Activated CD4-positive, alpha-beta T cell treated with anti-CD3 and anti-CD28 coated beads, Interleukin-2, Interleukin-4, amounts not matched to agents 100 ng/mL and 50 ng/mL, durations not matched to agents 16 hours and 8 hours (primary cell): Measurements from ENCODE around the gene DGKI.
A peak's percentile ranks its signal among the peaks of the same experiment; 100 is the strongest.

Source experiments
- DNase-seq: peaks from one replicate; pipeline ENCODE4 v3.0.0-alpha.2; 2020; ENCODE audit warnings: low spot score

The DGKI gene

DNA sequence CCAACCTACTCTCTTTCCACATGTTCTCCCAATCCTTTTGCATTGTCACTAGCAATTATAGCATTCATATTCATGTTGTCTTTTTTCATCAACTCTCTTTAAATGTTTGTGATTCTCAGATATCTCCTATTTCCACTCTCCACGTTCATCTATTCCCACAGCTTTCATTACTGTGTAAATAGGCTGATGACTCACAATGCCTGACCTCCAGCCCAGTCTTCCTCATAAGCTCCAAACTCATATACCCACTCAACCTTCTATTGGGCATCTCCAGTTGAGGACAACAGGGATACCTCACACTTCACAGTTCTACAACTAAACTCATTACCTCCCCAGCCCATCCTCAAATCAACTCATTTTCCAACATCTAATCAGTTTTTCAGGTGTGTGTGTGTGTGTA lies 194.1 kb downstream of the DGKI start:
- DNase-seq: no peak

DNA sequence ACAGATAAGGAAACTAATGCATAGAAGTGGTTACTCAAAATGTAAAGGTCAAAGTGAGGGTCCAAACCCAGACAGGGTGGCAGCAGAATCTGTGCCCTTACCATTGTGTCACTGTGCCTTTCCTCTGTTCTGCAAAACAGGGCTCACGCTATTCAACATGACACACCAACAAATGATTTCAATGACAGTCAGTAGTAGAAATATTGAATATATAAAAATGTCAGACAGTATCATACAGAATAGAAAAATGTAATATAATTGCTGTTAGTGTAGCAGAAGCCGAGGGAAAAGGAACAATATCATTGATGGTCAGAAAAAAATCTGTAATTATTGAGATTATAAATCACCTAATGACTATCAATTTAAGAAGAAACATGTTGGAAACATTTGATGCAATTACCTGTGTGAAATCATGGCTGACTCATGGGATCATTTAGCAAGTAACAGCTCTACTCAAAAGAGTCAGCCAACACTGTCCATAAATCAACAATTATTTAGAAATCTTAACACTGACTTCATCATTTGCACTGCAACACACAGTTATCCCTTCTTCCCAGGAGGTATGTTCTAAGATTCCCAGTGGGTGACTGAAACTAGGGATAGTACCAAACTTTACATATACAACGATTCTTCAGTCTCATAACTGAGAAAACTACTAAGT lies 198.7 kb downstream of the DGKI start:
- DNase-seq: no peak

DNA sequence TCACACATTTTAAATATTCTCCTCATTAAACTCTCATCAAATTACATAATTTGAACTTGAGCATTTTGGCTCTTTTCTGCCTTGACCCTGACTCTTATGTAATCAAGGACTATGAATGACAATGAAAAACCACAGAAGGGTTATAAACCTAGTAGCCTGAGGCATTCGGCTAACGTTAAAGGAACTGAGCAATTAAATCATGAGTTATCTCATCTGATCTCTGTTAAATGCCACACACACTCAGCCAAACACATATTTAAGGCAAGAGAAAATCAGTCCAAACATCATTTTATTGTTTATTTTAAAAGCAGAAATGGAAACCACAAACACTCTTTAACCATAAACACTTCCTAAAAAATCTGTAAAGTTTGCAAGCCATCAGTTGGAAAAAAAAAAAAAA lies 204.3 kb downstream of the DGKI start:
- DNase-seq: no peak

DNA sequence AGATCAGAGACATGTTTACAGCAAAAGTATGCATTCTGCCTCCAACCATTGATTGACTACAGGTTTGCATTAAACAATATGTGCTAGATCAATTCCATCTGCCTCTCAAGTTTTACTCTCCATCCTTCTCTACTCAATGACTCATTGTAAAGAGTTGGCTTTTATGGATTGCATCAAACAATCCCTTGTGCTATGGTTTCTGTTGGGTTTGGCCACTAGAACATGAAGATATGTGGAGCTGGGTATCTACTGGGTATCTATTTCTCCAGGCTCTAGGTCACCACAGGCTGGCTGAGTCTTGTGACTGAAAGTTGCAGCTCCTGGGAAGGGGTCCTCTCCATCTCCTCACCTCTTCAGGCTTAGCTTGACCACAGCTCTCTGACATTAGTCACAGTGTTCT lies 204.7 kb downstream of the DGKI start:
- no peak for DNase-seq

DNA sequence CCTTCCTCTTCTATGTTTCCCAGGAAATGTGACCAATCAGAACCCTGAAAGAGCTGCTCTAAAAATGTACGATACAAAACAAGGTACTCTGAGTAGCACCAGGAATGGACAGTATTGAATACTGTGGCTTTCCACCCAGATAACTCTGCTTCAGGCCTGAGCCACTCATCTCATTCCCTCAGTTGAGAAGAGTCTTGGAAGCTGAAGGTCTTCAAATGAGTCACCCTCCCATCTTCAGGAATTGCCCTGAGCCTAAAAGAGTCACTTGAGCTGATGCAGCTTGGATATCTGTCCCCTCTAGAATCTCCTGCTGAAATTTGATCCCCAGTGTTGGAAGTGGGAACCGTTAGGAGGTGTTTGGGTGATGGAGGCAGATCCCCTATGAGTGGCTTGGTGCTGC lies 210.4 kb downstream of the DGKI start:
- DNase-seq: no peak

DNA sequence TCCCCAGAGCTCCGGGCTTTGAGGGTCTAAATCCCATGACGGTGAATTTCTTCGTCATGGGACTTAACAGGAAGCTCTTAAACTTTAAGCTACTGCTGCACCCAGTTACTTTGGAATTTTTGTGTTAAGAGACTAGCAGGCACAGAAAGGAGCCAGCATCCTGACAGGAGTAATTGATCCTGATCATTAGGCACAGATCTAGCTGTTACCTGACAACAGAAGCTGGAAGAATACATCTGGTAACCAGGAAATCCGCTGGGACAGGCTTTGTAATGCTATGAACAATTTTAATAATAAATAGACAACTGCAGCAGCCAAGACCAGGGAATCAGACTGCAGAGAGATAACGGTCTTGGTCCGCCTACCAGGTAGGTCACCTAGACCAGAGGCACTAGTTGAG lies 210.9 kb downstream of the DGKI start:
- DNase-seq: no peak

DNA sequence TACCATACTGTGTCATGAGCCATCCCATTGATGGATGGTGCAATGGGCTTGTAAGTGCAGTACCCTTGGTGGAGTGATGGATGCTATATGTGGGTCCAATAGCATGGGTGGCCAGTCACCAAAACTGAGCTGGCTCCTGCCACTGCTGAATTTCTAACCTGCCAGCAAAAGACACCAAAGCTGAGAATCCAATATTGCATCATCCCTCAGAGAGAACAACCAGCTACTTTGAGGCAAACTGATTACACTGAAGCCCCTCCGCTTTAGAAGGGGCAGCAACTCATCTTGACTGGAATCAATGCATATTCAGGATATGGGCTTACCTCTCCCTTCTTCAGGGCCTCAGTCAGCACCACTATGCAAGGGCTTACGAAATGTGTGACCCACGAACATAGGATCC lies 211.6 kb downstream of the DGKI start:
- no peak for DNase-seq

DNA sequence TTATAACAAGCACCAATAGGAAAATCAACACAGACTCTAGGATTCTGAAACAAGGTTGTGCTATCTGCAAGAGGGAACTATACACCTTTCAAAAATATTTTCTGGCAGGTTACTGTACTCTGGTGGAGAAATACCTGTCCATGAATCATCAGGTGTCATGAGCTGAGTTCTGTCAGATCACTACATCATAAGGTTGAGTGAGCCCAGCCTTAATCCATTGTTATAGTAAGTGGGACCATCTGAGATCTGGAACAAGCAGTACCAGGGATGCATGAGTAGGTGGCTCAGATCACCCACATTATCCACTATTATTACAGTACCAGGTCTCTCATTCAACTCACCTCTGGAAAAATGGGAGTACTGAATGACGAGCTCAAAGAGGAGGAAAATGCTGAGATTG lies 212.4 kb downstream of the DGKI start:
- no peak for DNase-seq

DNA sequence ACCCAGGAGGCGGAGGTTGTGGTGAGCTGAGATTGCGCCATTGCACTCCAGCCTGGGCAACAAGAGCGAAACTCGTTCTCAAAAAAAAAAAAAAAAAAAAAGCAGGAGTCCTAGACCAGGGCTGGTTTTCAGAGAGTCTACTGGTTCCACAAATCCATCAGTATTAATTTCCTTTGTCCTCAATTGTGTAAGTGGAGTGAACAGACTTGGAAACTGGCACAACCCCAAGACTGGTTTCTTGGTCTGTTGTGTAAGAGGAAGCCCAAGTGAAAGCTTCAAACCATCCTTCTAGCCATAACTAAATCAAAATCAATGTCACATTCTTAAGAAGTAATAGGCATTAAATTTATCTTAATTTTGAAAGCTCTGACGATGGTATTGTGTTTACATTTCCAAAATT lies 213.6 kb downstream of the DGKI start:
- DNase-seq: no peak

DNA sequence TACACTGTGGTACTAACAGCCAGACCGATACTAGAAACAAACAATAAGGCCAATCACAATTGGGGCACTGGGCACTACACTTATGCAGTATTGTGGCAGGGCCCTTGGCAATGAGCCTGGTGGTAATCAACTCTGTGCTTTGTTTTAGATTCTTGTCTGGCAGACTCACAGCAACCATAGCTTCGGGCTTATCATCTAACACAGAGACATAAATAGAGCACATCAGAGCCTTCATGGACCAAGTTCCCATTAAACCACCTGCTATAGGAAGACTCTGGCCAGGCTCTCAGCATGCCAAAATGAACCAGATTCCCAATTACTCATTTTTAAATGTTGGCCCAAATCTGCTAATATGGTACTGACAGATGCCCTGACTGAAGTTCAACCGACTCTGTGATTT lies 218.6 kb downstream of the DGKI start:
- no peak for DNase-seq

DNA sequence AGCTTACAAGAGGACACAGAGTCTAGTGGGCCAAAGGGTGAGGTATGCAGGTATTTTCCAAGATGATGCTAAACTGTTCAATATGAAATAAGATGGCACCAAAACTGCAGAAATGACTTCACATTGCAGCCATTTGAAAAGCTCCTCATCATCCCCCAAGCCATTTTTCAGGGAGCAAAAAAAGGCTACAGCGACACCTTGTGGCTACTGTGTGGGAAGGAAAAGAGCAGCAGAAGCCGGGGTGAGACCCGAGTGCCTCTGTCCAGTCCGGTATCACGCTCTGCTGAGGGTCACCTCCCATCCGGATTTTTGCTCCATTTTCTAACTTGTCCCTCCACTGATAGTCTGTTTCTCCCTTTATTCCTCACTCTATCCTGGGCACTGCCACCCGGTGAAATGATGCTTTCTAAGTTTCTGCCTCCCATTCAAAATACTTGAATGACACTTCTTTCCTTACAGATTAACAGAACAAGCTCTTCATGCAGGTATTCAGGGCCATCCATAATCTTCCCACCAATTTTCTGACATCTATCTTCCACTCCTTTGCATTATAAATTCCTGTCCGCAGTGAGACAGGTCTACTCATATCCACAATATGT lies 220.2 kb downstream of the DGKI start:
- DNase-seq: peak; percentile 66

DNA sequence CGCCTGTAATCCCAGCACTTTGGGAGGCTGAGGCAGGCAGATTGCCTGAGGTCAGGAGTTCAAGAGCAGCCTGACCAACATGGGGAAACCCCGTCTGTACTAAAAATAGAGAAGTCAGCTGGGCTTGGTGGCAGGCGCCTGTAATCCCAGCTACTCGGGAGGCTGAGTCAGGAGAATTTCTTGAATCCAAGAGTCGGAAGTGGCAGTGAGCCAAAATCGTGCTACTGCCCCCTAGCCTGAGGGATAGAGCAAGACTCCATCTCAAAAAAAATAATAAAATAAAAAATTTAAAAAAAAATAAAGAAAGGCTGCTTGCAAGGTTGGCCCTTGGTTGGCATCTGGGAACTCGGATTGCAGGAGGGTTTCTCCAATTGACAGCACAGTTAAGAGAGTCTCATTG lies 221.6 kb downstream of the DGKI start:
- DNase-seq: no peak

DNA sequence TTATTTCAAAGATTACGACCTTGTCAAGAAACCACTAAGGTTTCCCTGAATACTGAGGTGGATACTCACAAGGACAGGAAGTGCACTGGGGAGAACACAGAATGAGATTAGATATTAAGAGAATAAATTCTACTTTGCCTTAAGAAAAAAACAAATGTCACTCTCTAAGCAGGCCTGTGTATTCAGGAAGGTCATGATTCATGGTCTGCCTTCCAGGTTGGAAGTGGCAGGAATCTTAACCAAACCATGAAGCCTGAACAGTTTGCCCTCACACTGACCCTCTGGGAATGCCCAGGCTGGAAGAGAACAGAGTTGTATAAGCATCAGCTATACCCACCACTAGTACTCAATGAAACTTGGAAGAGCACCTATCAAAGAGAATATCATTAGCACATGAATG lies 227.6 kb downstream of the DGKI start:
- DNase-seq: no peak

DNA sequence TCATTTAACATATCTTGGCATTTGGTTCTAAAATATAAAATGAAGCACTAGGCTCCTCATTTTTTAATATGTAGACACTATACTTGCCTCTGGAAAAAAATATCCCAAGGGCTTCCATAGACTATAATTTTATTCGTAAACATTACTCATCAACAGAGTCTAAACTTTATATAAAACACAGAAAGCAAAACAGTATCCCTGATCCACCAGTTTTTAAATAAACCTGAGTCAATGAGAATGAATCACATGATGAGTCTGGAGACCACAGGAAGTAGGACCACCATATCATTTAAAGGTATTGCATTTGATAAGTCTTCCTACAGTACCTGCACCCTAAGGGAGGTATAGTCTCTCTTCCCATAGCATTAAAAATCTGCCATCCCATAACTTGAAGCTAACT lies 228.0 kb downstream of the DGKI start:
- DNase-seq: no peak

DNA sequence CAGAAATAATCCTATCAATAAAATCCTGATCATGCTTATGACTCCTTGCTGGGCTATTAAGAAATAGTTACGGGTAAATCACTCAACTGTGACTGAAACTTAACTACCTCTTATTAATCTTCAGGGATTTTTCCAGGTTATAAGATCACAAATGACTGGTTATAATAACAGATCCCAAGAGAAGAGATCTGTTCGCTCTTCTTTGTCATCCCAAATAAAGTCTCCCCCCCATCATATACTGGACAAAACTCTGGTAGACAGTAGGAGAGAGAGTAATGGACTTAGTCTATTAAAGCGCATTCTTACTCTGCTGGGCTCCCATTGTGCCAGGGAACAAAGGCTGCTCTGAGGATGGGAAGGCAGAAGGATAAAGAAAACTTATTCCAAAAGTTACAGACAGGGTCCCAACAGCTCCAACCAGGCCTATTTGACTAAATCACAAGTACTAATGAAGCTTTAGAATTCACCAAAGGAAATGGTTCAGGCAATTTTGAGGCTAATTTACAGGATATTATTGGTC lies 233.7 kb downstream of the DGKI start:
- no peak for DNase-seq

DNA sequence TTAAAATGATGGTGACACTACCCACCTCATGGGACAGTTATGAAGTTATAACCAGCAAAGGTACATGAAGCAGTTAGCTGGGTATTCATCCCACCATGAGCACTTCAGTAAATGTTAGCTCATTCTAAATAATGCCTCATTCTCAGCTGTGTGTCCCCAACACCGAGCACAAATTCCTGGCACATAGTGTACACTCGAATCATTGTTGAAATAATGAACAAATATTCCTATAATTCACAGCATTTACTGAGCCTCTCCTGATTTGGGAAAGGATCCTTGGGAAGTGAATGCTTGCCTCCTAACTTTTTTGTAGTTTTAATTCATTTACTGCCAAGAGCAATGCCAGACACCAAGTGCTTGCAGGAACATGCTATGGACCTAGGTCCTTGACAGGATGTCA lies 235.2 kb downstream of the DGKI start:
- DNase-seq: no peak

DNA sequence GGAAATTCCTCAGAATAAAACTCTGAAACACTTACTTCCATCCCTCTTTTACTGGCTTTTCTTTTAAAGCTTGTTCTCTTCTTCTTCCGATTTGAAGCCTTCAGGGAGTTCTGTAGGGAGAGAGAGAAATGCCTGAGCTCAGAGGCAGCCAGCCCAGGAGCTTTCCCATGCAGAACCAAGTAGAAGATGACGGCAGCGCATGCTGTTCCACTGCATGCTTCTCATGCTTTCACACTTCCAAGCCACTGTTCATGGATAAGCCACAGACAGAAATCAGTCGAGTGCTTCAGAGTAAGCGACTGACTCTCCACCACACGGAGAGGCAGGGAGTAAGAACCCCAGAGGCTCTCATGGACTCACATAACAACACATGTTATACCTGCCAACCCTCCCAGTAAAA lies 237.3 kb downstream of the DGKI start:
- DNase-seq: no peak

DNA sequence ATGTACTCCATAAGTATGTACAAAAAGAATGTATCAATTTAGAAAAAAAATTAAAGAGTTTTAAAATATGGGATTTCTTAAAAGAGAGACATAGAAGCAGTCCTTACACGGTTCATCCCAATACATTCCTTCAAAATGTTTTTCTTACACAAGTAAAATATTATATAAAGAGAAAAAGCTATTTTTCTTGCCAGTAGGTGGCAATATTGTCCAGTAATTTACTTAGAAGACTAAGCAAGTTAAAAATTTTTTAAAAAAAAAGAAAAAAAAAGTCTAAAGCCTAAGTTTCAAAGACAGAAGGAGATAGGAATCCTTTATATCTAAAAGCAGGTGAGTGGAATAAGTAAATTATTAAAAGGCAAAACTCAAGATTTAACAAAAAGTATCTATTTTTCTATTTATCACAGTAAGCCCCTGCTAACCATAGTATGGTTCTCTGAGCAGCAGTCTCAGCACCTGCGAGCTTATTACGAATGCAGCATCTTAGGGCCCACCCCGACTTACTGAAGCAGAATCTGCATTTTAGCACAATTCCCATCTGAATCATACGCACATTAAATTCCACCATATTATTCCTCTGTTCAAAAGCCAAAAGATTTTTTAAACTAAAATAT lies 240.6 kb downstream of the DGKI start:
- DNase-seq: peak; percentile 28

DNA sequence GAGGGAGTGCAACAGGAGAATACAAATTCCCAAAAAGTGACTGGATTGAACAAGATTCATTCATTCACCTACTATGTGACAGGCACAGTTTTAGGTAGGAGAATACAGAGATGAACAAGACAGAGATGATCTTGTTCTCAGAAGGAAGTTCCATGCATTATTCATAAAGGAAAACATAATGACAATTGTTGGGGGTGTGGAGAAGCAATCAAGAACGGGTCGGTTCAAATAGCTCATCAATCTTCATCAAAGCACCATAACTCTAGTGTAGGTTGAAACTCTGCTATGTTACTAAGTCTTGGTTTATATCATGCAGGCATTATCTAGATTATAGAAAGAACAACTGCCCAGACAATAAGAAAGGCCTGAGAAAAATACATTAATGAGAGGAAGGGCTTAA lies 243.7 kb downstream of the DGKI start:
- no peak for DNase-seq

DNA sequence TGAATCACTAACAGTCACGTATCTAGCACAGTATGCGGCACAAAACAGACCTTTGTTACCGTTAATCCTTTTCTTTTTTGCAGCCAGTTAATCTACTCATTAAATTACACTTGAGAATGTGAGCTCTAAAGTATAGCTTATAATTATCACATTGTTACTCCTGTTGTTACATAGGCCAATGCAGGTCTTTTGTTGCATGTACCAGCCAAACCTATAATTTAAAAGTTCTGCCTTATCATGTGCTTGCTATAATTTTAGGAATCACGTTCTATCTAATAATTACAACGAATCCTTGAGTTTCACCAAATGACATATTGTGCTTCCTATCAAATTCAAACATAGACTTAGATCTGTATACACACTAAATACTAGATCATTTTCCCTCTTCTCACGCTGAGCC lies 245.1 kb downstream of the DGKI start:
- DNase-seq: no peak

DNA sequence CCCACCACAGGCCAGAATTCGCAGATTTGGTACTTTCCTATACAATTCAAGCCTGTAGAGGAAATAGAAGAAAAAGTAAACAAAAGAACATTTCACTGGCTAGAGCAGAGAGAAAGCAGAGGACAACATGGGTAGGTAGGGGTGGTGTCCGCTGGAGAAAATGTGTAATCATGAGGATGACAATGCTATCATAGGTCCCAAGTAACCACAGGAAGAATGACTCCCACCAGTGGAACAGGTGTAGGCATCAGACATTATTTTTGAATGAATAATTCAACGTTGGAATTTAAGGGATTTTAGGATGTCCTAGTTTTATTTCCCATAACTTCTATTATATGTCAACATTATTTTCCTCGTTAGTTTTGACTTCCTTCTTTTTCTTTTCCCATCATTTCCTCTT lies 248.9 kb downstream of the DGKI start:
- DNase-seq: no peak

DNA sequence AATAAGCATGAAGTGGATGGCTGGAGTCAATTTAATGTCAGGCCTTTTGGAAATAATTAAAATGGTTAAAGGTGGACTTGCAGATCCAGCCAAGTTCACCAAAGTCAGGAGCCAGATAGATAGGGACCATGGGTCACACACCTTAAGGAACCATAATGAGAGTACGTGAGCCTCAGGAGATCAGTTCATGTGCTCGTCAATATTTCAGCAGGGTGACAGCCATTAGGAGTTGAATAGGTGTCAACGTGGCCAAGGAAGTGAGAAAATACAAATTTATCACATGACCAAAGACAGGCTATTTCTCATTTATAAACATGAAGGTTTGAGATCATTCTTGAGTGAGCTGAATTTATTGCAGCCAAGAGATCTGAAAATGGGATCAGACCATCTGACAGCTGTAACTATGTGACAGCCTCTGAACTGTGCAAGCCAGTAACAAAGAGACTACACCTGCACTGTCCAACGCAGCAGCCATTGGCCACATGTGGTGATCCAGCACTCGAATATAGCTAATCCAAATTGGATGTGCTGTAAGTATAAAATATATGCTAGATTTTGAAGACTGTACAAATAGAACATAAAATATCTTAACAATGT lies 253.6 kb downstream of the DGKI start:
- DNase-seq: no peak

DNA sequence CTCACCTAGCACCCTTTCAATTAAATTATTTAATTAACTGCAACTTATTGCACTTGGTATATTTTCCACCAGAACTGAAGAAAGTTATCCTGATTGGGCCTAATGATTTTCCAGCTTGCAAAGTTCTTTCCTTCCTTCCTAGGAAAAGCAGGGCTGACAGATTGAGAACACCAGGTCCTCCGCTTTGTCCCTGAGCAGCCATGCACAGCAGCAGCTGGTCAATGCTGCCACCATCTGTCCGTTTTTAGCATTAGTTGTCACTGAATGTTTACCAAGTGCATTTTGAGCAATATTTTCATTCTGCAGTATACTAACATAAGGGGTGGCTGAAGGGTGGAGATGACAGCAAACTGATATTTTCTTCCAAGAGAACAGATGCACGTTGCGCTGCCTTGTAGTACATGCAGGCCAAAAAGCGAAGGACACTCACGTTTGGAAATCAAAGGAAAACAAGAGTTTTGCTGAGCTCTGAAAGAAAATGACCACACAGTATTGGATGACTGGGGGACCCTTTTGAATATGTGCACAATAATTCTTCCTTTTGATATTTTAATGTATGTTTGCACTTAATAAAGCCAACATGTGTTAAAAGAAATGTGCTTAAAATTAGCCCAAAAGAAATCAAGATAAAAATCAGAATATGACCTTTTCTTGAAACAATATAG lies 254.4 kb downstream of the DGKI start:
- peak; percentile 36 for DNase-seq
